Measurements from ENCODE around the gene XKR7.

Gene XKR7

GRCh38 chr20:31989030-31989645, 21.2 kb downstream of the XKR7 start:
- H3K4me3 ChIP-seq (ENCODE audit: low read depth, low read length), result no peak overlapping the region
- no peak for TF ChIP-seq CTCF (IDR thresholded peaks at IDR 0.05; ENCODE audit: low read depth, low read length, missing control alignments)
- no peak for DNase-seq (ENCODE audit: low read depth)

GRCh38 chr20:31990641-31991338, 22.8 kb downstream of the XKR7 start:
- no peak for DNase-seq (ENCODE audit: low read depth)
- H3K4me3 ChIP-seq (ENCODE audit: low read depth, low read length), result no peak overlapping the region
- no peak for TF ChIP-seq CTCF (IDR thresholded peaks at IDR 0.05; ENCODE audit: low read depth, low read length, missing control alignments)

GRCh38 chr20:31991339-31991705, 23.4 kb downstream of the XKR7 start:
- no peak overlapping the region for H3K4me3 ChIP-seq (ENCODE audit: low read depth, low read length)
- DNase-seq (ENCODE audit: low read depth), result no peak
- no peak for TF ChIP-seq CTCF (IDR thresholded peaks at IDR 0.05; ENCODE audit: low read depth, low read length, missing control alignments)

- no peak for DNase-seq (ENCODE audit: low read depth)
- no peak overlapping the region for H3K4me3 ChIP-seq (ENCODE audit: low read depth, low read length)
- no peak for TF ChIP-seq CTCF (IDR thresholded peaks at IDR 0.05; ENCODE audit: low read depth, low read length, missing control alignments)
Observed at GRCh38 chr20:31992086-31992485, 24.1 kb downstream of the XKR7 start.

GRCh38 chr20:31996996-31997395, 29.0 kb downstream of the XKR7 start:
- DNase-seq (ENCODE audit: low read depth), result no peak
- TF ChIP-seq CTCF (IDR thresholded peaks at IDR 0.05; ENCODE audit: low read depth, low read length, missing control alignments), result no peak

GRCh38 chr20:31998246-31998645, 30.3 kb downstream of the XKR7 start:
- no peak for DNase-seq (ENCODE audit: low read depth)
- TF ChIP-seq CTCF (IDR thresholded peaks at IDR 0.05; ENCODE audit: low read depth, low read length, missing control alignments), result no peak
- H3K4me3 ChIP-seq (ENCODE audit: low read depth, low read length), result no peak overlapping the region

More at GRCh38 chr20:31996996-31997395, 29.0 kb downstream of the XKR7 start:
- no peak overlapping the region for H3K4me3 ChIP-seq (ENCODE audit: low read depth, low read length)

GRCh38 chr20:32003325-32003724, 35.4 kb downstream of the XKR7 start:
- H3K4me3 ChIP-seq (ENCODE audit: low read depth, low read length), result no peak overlapping the region
- no peak for TF ChIP-seq CTCF (IDR thresholded peaks at IDR 0.05; ENCODE audit: low read depth, low read length, missing control alignments)
- no peak for DNase-seq (ENCODE audit: low read depth)

Data from GM12864 (cell line).